ENCODE measurements around the gene TRAPPC3L.

DNA sequence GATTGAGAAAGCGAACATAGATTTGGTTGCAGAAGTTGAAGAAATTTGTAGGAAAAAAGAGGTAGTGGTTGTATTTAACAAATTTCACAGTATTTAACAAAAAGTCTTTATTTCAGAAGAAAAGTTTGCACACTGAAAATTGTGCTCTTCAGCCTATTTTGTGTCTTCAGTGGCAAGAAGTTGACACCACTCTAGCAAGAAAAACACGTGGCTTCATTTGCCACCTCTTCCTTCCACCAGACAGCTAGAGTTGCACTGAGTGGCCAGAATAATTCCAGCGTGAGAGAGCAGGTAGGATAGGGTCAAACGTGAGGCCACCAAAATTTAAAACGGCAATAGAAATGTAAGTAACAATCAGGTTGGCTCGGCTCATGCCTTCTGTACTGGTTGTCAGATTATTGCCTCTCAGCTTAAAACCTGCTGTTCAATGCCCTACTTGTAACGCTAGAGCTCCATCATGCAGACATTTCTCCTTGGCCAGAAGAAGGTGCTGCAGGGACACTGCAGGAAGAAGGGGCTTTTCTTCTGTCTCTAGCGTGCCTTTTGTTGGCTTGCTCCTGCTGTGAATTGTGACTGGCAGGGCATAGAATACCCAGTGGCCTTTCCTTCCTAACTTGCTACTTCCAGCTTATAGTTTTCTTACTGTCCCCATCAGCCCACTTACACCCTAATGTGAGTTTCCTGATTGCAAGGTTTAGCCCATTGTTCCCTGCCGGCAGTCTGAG, 12.1 kb downstream of the TRAPPC3L start:
- peak; percentile 66; the same call in 1 of the 2 replicates for TF ChIP-seq L3MBTL2 (IDR thresholded peaks at IDR 0.05)
- no peak for TF ChIP-seq ZNF311 (CRISPR knock-in tag; IDR thresholded peaks at IDR 0.05)
- no peak for TF ChIP-seq NCOA2 (IDR thresholded peaks at IDR 0.05; ENCODE audit: partially characterized antibody in 2 of 2)
- TF ChIP-seq ZNF263 (CRISPR knock-in tag; IDR thresholded peaks at IDR 0.05; ENCODE audit: borderline replicate concordance) = no peak
- TF ChIP-seq NCOR1 (IDR thresholded peaks at IDR 0.05) = no peak
- TF ChIP-seq ETV6 (IDR thresholded peaks at IDR 0.05; ENCODE audit: borderline replicate concordance in 1 of 2, low read depth in 2 of 2, low read length in 1 of 2) = no peak
- TF ChIP-seq ETV6 (CRISPR knock-in tag; IDR thresholded peaks at IDR 0.05; ENCODE audit: borderline replicate concordance) = no peak
- TF ChIP-seq CREB3 (tag; conservative IDR thresholded peaks at IDR 0.05; ENCODE audit: low read depth) = no peak
